H9 (cell line): Measurements from ENCODE around the gene WHRN. TPM values are rescaled to one million over a fixed set of nuclear protein-coding genes. Genes with fewer than 3 reads are reported as not detected.
A peak's percentile ranks its signal among the peaks of the same experiment; 100 is the strongest.

Experiments used
- DNase-seq: peaks from one replicate; pipeline ENCODE4 v3.0.0-alpha.2; 2017
- H2AFZ ChIP-seq: one replicate; pipeline ENCODE4 v1.6.1; 2013; ENCODE audit warnings: mild to moderate bottlenecking, low read length, control low read depth, moderate library complexity
- H2AK5ac ChIP-seq: 2 replicates; pipeline ENCODE4 v1.6.1; 2013; ENCODE audit warnings: low read length, control low read depth, mixed read lengths; ENCODE audit not compliant: insufficient read length
- H2BK120ac ChIP-seq: one replicate; pipeline ENCODE4 v1.6.1; 2013; ENCODE audit warnings: low read depth, mild to moderate bottlenecking, low read length, control low read depth, inconsistent platforms; ENCODE audit not compliant: poor library complexity, severe bottlenecking
- H2BK12ac ChIP-seq: 2 replicates; pipeline ENCODE4 v1.6.1; 2013; ENCODE audit warnings: low read length, control low read depth, mixed read lengths, low read depth; ENCODE audit not compliant: insufficient read length
- H2BK15ac ChIP-seq: 2 replicates; pipeline ENCODE4 v1.6.1; 2013; ENCODE audit warnings: low read depth, low read length, control low read depth
- H2BK20ac ChIP-seq: one replicate; pipeline ENCODE4 v1.6.1; 2013; ENCODE audit warnings: low read depth, mild to moderate bottlenecking, low read length, control low read depth, inconsistent platforms; ENCODE audit not compliant: poor library complexity, severe bottlenecking
- H2BK5ac ChIP-seq: 2 replicates; pipeline ENCODE4 v1.6.1; 2013; ENCODE audit warnings: low read length, control low read depth, mixed read lengths; ENCODE audit not compliant: insufficient read length
- H3K14ac ChIP-seq: 2 replicates; pipeline ENCODE4 v1.6.1; 2013; ENCODE audit warnings: low read length, control low read depth; ENCODE audit not compliant: insufficient read depth
- H3K18ac ChIP-seq: 2 replicates; pipeline ENCODE4 v1.6.1; 2013; ENCODE audit warnings: low read depth, mild to moderate bottlenecking, mixed read lengths, low read length, control low read depth; ENCODE audit not compliant: insufficient read length
- H3K23ac ChIP-seq: 2 replicates; pipeline ENCODE4 v1.6.1; 2013; ENCODE audit warnings: low read length, control low read depth, mixed read lengths, low read depth; ENCODE audit not compliant: insufficient read length
- H3K23me2 ChIP-seq: 2 replicates; pipeline ENCODE4 v1.6.1; 2013; ENCODE audit warnings: low read depth, mild to moderate bottlenecking, mixed read lengths, low read length, control low read depth; ENCODE audit not compliant: insufficient read length, poor library complexity, severe bottlenecking
- H3K27ac ChIP-seq: 2 replicates; pipeline ENCODE4 v1.5.1; 2013; ENCODE audit warnings: low read length, control low read depth, mixed read lengths, low read depth; ENCODE audit not compliant: insufficient read length
- H3K27me3 ChIP-seq: 2 replicates; pipeline ENCODE4 v1.6.1; 2013; ENCODE audit warnings: low read length, control low read depth, inconsistent platforms; ENCODE audit not compliant: insufficient read depth
- H3K4ac ChIP-seq: 2 replicates; pipeline ENCODE4 v1.6.1; 2013; ENCODE audit warnings: low read depth, mild to moderate bottlenecking, control low read depth, inconsistent platforms, low read length, moderate library complexity
- H3K4me1 ChIP-seq: 2 replicates; pipeline ENCODE4 v1.6.1; 2013; ENCODE audit warnings: low read length, control low read depth, inconsistent platforms; ENCODE audit not compliant: insufficient read depth
- H3K4me2 ChIP-seq: 2 replicates; pipeline ENCODE4 v1.6.1; 2013; ENCODE audit warnings: low read length, control low read depth, mixed read lengths; ENCODE audit not compliant: insufficient read length, insufficient read depth
- H3K56ac ChIP-seq: 2 replicates; pipeline ENCODE4 v1.6.1; 2013; ENCODE audit warnings: low read depth, mild to moderate bottlenecking, mixed read lengths, low read length, control low read depth; ENCODE audit not compliant: insufficient read length
- H3K79me1 ChIP-seq: 2 replicates; pipeline ENCODE4 v1.6.1; 2013; ENCODE audit warnings: low read depth, mild to moderate bottlenecking, moderate library complexity, low read length, control low read depth, inconsistent platforms; ENCODE audit not compliant: insufficient read depth, poor library complexity, severe bottlenecking
- H3K79me2 ChIP-seq: 2 replicates; pipeline ENCODE4 v1.6.1; 2013; ENCODE audit warnings: low read length, control low read depth, inconsistent platforms; ENCODE audit not compliant: insufficient read depth
- H3K9ac ChIP-seq: 2 replicates; pipeline ENCODE4 v1.6.1; 2013; ENCODE audit warnings: low read length, control low read depth, mixed read lengths; ENCODE audit not compliant: insufficient read length; ENCODE audit errors: extremely low read depth
- H3K9me3 ChIP-seq: one replicate; pipeline ENCODE4 v1.6.1; 2013; ENCODE audit warnings: low read depth, low read length, inconsistent platforms; ENCODE audit not compliant: control insufficient read depth
- H3T11ph ChIP-seq: one replicate; pipeline ENCODE4 v1.6.1; 2013; ENCODE audit warnings: mild to moderate bottlenecking, low read length, control low read depth, inconsistent platforms
- H4K20me1 ChIP-seq: one replicate; pipeline ENCODE4 v1.6.1; 2013; ENCODE audit not compliant: control insufficient read depth, insufficient read length, insufficient read depth
- H4K5ac ChIP-seq: 2 replicates; pipeline ENCODE4 v1.6.1; 2013; ENCODE audit warnings: low read depth, mild to moderate bottlenecking, mixed read lengths, low read length, control low read depth; ENCODE audit not compliant: insufficient read length
- H4K8ac ChIP-seq: replicated peaks from 2 replicates; pipeline ENCODE4 v1.6.1; 2013; ENCODE audit warnings: low read length, control low read depth, mixed read lengths, low read depth; ENCODE audit not compliant: insufficient read length
- H4K91ac ChIP-seq: 2 replicates; pipeline ENCODE4 v1.6.1; 2013; ENCODE audit warnings: low read depth, mild to moderate bottlenecking, moderate library complexity, mixed read lengths, low read length, control low read depth; ENCODE audit not compliant: insufficient read length
- H3K27ac Mint-ChIP-seq, 3 experiments: 2 replicates in 2 of 3; 3 replicates in 1 of 3; pipeline ENCODE4 v1.8.0; 2020 to 2021; ENCODE audit warnings: mixed read lengths in 3 of 3, mild to moderate bottlenecking in 1 of 3, moderate library complexity in 1 of 3
- H3K27me3 Mint-ChIP-seq: 2 replicates; pipeline ENCODE4 v1.8.0; 2021; ENCODE audit warnings: low read depth, mild to moderate bottlenecking, moderate library complexity, mixed read lengths
- H3K36me3 Mint-ChIP-seq, 3 experiments: 2 replicates in 2 of 3; 3 replicates in 1 of 3; pipeline ENCODE4 v1.8.0; 2020 to 2021; ENCODE audit warnings: low read depth in 3 of 3, mixed read lengths in 3 of 3; ENCODE audit not compliant: insufficient read depth in 1 of 3
- H3K4me1 Mint-ChIP-seq, 2 experiments: 2 replicates each; pipeline ENCODE4 v1.8.0; 2020; ENCODE audit warnings: mixed read lengths in 2 of 2
- H3K4me3 Mint-ChIP-seq, 2 experiments: 2 replicates in 1 of 2; 3 replicates in 1 of 2; pipeline ENCODE4 v1.8.0; 2020 to 2021; ENCODE audit warnings: mild to moderate bottlenecking in 2 of 2, mixed read lengths in 2 of 2, moderate library complexity in 1 of 2
- H3K9me3 Mint-ChIP-seq, 2 experiments: 2 replicates in 1 of 2; 3 replicates in 1 of 2; pipeline ENCODE4 v1.8.0; 2020; ENCODE audit warnings: mild to moderate bottlenecking in 2 of 2, mixed read lengths in 2 of 2, moderate library complexity in 1 of 2
- CTCF ChIP-seq: fragments of 200-600 bp; sonication (generic); conservative IDR thresholded peaks from 3 replicates; pipeline ENCODE4 v1.8.0; 2021; ENCODE audit warnings: antibody characterized with exemption, mild to moderate bottlenecking
- WGBS: extraction: QIAGEN DNeasy Blood & Tissue Kit; methylation state at CpG from one replicate; pipeline ENCODE4 v1.1.7; 2013; ENCODE audit warnings: missing lambda C conversion rate, low lambda C conversion rate, mixed read lengths; ENCODE audit not compliant: insufficient read length; ENCODE audit errors: extremely low coverage; 5-methylcytosine and 5-hydroxymethylcytosine counted together
- total RNA-seq: library from RNA; stranded (reverse); gene quantifications from 2 replicates; pipeline ENCODE4 v1.2.1, GENCODE V29; 2021

The WHRN gene
- total RNA-seq, 1 experiment from 2014 or later: 2.2 TPM

GRCh38 chr9:114504341-114505186 lies 709 bp downstream of the WHRN start:
- peak overlapping the region; percentile 56 for H3K4me2 ChIP-seq
- H2AK5ac ChIP-seq: no peak overlapping the region
- no peak overlapping the region for H2AFZ ChIP-seq
- peak; percentile 77 for DNase-seq
- Mint-ChIP-seq H3K4me3 (peak overlapping the region; percentile 76 to 89), H3K4me1 (peaks cover 42 to 56% of the 10 kb centered on the region in 2 experiments), H3K36me3 (peaks cover 0 to 2% (median 0%) of the 10 kb centered on the region in 3 experiments; a peak in 2 of 7 replicates), H3K9me3 (peaks cover 0 to 3% of the 10 kb centered on the region in 2 experiments; a peak in 2 of 5 replicates), H3K27ac (no peak overlapping the region), H3K27me3 (peaks cover 65% of the 10 kb centered on the region)
- no peak overlapping the region for H2BK20ac ChIP-seq
- H3K23me2 ChIP-seq: peaks cover 18% of the 10 kb centered on the region
- H2BK120ac ChIP-seq: no peak overlapping the region
- no peaks in the 10 kb centered on the region for H4K20me1 ChIP-seq
- no peak overlapping the region for H3T11ph ChIP-seq
- no peak overlapping the region for H2BK5ac ChIP-seq
- WGBS: no CpG with 5 or more reads among the region's 101 CpGs
- no peak overlapping the region for H4K5ac ChIP-seq
- H2BK12ac ChIP-seq: no peak overlapping the region
- peak overlapping the region; percentile 58 for H3K18ac ChIP-seq
- no peak overlapping the region for H3K23ac ChIP-seq
- H3K56ac ChIP-seq: no peak overlapping the region
- H3K27ac ChIP-seq: no peak overlapping the region
- no peaks in the 10 kb centered on the region; the same call in 1 of the 2 replicates for H3K27me3 ChIP-seq
- H3K79me2 ChIP-seq: no peaks in the 10 kb centered on the region
- H3K4me1 ChIP-seq: peaks cover 4% of the 10 kb centered on the region
- H3K4ac ChIP-seq: no peak overlapping the region
- H2BK15ac ChIP-seq: no peak overlapping the region
- no peak overlapping the region for H4K8ac ChIP-seq
- no peaks in the 10 kb centered on the region for H3K9me3 ChIP-seq
- H4K91ac ChIP-seq: no peak overlapping the region
- peak overlapping the region; percentile 55 for H3K14ac ChIP-seq
- no peak overlapping the region for H3K9ac ChIP-seq
- no peaks in the 10 kb centered on the region for H3K79me1 ChIP-seq
- peak; percentile 68 for TF ChIP-seq CTCF
